Breast epithelium (tissue), 4 donors: ENCODE results near the gene POLR2H. TPM values are rescaled to one million over a fixed set of nuclear protein-coding genes. Genes with fewer than 3 reads are reported as not detected.

Experiments
- DNase-seq, 2 donors: peaks; one replicate each; pipeline ENCODE4 v3.0.0-alpha.2; 2019; ENCODE audit warnings: low spot score in 2 of 2
- H3K27ac ChIP-seq, 2 donors: fragments of 200-600 bp; sonication (generic) in 1 of 2; one replicate each; pipeline ENCODE4 v1.5.1; 2016 to 2019; ENCODE audit warnings: mild to moderate bottlenecking in 1 of 2
- H3K27me3 ChIP-seq, 2 donors: fragments of 200-600 bp; sonication (generic) in 1 of 2; one replicate each; pipeline versions ENCODE4 v1.5.1 to v1.6.0; 2017 to 2019; ENCODE audit warnings: control low read depth in 1 of 2, mild to moderate bottlenecking in 1 of 2
- H3K36me3 ChIP-seq: fragments of 200-600 bp; one replicate; pipeline ENCODE4 v1.5.1; 2019
- H3K4me1 ChIP-seq, 2 donors: fragments of 200-600 bp; sonication (generic); one replicate each; pipeline ENCODE4 v1.5.1; 2016 to 2019; ENCODE audit warnings: control low read depth in 1 of 2
- H3K4me3 ChIP-seq, 3 donors: fragments of 200-600 bp; sonication (generic); 1 replicate in 2 of 3; 2 replicates in 1 of 3; pipeline ENCODE4 v1.5.1; 2016 to 2019; ENCODE audit warnings: mild to moderate bottlenecking in 3 of 3, moderate library complexity in 2 of 3
- H3K9me3 ChIP-seq, 2 donors: fragments of 200-600 bp; sonication (generic) in 1 of 2; one replicate each; pipeline ENCODE4 v1.5.1; 2016 to 2019; ENCODE audit warnings: control low read depth in 1 of 2
- POLR2A ChIP-seq: fragments of 450-650 bp; IDR thresholded peaks from one replicate; pipeline ENCODE4 v1.6.1; 2016; ENCODE audit warnings: antibody characterized with exemption, mild to moderate bottlenecking, moderate library complexity
- POLR2AphosphoS5 ChIP-seq, 3 donors: sonication (generic); formaldehyde crosslinking; IDR thresholded peaks; one replicate each; pipeline ENCODE4 v1.6.1; 2017; ENCODE audit warnings: antibody characterized with exemption in 3 of 3
- intact Hi-C: fragments of 100-400 bp; cut with DNase I; formaldehyde crosslinking; loops from one replicate; pipeline ENCODE4 v1.15.1; 2023; ENCODE audit warnings: low total_unique reads
- total RNA-seq, 3 donors: library from RNA; depleted of rRNA; stranded (reverse); fragments of >200 nt; gene quantifications; one replicate each; pipeline ENCODE4 v1.1.0, GENCODE V29; 2016
- TF ChIP-seq, protein P1 (sequence below), 3 donors: fragments of 450-650 bp; IDR thresholded peaks; one replicate each; pipeline ENCODE4 v1.5.1; 2016 to 2017; ENCODE audit warnings: antibody characterized with exemption in 3 of 3, mild to moderate bottlenecking in 3 of 3, moderate library complexity in 3 of 3

The POLR2H gene
- total RNA-seq, 3 donors from 2014 or later: 63.7 to 101 (median 99.5) TPM

GRCh38 chr3:184343200-184343876 lies 18.2 kb upstream of the POLR2H start:
- Histone ChIP-seq H3K27ac (no peak overlapping the region), H3K9me3 (no peaks in the 10 kb centered on the region), H3K4me1 (peaks cover 1 to 4% of the 10 kb centered on the region in 2 donors), H3K27me3 (no peaks in the 10 kb centered on the region), H3K36me3 (no peaks in the 10 kb centered on the region), H3K4me3 (no peak overlapping the region)
- intact Hi-C loops: no loop called here
- no peak for DNase-seq
- no peak for TF ChIP-seq POLR2A
- TF ChIP-seq, protein P1, sequence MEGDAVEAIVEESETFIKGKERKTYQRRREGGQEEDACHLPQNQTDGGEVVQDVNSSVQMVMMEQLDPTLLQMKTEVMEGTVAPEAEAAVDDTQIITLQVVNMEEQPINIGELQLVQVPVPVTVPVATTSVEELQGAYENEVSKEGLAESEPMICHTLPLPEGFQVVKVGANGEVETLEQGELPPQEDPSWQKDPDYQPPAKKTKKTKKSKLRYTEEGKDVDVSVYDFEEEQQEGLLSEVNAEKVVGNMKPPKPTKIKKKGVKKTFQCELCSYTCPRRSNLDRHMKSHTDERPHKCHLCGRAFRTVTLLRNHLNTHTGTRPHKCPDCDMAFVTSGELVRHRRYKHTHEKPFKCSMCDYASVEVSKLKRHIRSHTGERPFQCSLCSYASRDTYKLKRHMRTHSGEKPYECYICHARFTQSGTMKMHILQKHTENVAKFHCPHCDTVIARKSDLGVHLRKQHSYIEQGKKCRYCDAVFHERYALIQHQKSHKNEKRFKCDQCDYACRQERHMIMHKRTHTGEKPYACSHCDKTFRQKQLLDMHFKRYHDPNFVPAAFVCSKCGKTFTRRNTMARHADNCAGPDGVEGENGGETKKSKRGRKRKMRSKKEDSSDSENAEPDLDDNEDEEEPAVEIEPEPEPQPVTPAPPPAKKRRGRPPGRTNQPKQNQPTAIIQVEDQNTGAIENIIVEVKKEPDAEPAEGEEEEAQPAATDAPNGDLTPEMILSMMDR (IDR thresholded peaks at IDR 0.05): no peak
- no peak for TF ChIP-seq POLR2AphosphoS5 (IDR thresholded peaks at IDR 0.05)

DNA sequence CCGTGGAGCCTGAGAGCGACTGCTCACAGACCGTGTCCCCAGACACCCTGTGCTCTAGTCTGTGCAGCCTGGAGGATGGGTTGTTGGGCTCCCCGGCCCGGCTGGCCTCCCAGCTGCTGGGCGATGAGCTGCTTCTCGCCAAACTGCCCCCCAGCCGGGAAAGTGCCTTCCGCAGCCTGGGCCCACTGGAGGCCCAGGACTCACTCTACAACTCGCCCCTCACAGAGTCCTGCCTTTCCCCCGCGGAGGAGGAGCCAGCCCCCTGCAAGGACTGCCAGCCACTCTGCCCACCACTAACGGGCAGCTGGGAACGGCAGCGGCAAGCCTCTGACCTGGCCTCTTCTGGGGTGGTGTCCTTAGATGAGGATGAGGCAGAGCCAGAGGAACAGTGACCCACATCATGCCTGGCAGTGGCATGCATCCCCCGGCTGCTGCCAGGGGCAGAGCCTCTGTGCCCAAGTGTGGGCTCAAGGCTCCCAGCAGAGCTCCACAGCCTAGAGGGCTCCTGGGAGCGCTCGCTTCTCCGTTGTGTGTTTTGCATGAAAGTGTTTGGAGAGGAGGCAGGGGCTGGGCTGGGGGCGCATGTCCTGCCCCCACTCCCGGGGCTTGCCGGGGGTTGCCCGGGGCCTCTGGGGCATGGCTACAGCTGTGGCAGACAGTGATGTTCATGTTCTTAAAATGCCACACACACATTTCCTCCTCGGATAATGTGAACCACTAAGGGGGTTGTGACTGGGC lies 16.8 kb upstream of the POLR2H start:
- TF ChIP-seq, protein P1 (IDR thresholded peaks at IDR 0.05): no peak
- H3K9me3 ChIP-seq: no peaks in the 10 kb centered on the region
- intact Hi-C loops: no loop called here
- no peaks in the 10 kb centered on the region for H3K4me1 ChIP-seq
- no peaks in the 10 kb centered on the region for H3K36me3 ChIP-seq
- H3K27me3 ChIP-seq: no peaks in the 10 kb centered on the region
- DNase-seq: no peak
- peak overlapping the region; percentile 40 to 54 for H3K27ac ChIP-seq
- H3K4me3 ChIP-seq: no peak overlapping the region

- H3K4me1 ChIP-seq: no peaks in the 10 kb centered on the region
- H3K4me3 ChIP-seq: no peak overlapping the region
- TF ChIP-seq POLR2A: no peak
- TF ChIP-seq, protein P1 (IDR thresholded peaks at IDR 0.05): peak in 2 of 3 donors; percentile 47 to 58
- TF ChIP-seq POLR2AphosphoS5 (IDR thresholded peaks at IDR 0.05): peak in 1 of 3 donors; percentile 53
- H3K27ac ChIP-seq: peak overlapping the region; percentile 21 to 54
- no peaks in the 10 kb centered on the region for H3K27me3 ChIP-seq
- DNase-seq: peak; percentile 68 to 75
- H3K36me3 ChIP-seq: no peaks in the 10 kb centered on the region
- H3K9me3 ChIP-seq: no peaks in the 10 kb centered on the region
- intact Hi-C loops: no loop called here
These were observed 16.0 kb upstream of the POLR2H start for GRCh38 chr3:184345317-184346144.

GRCh38 chr3:184346480-184347190 lies 14.9 kb upstream of the POLR2H start:
- TF ChIP-seq POLR2A (no peak), POLR2AphosphoS5 (IDR thresholded peaks at IDR 0.05) (no peak)
- TF ChIP-seq, protein P1 (IDR thresholded peaks at IDR 0.05): no peak
- intact Hi-C loops: no loop called here
- Histone ChIP-seq H3K4me1 (no peaks in the 10 kb centered on the region), H3K36me3 (no peaks in the 10 kb centered on the region), H3K27ac (peak overlapping the region in 1 of 2 donors; percentile 54), H3K9me3 (no peaks in the 10 kb centered on the region), H3K4me3 (no peak overlapping the region), H3K27me3 (no peaks in the 10 kb centered on the region)
- DNase-seq: no peak
